Astrocyte (in vitro differentiated cells and primary cell): ENCODE results near the gene ACADSB. TPM values are rescaled to one million over a fixed set of nuclear protein-coding genes. Genes with fewer than 3 reads are reported as not detected.

Experiments
- DNase-seq: peaks from one replicate; pipeline ENCODE4 v3.0.0-alpha.2; 2010; ENCODE audit warnings: low read depth
- FAIRE-seq: peaks from 2 replicates; lab custom pipeline; 2011; peaks lifted over from hg19 to GRCh38; lab: Jason Lieb, UNC
- H2AFZ ChIP-seq: 2 replicates; pipeline ENCODE4 v1.6.0; 2012; ENCODE audit warnings: low read depth, low read length, inconsistent platforms
- H3K27ac ChIP-seq: 2 replicates; pipeline ENCODE4 v1.5.1; 2011; ENCODE audit warnings: low read depth, low read length, inconsistent platforms
- H3K27me3 ChIP-seq: 2 replicates; pipeline ENCODE4 v1.6.0; 2011; ENCODE audit warnings: low read length, inconsistent platforms; ENCODE audit not compliant: insufficient read depth
- H3K36me3 ChIP-seq: 2 replicates; pipeline ENCODE4 v1.5.1; 2011; ENCODE audit warnings: low read length, inconsistent platforms; ENCODE audit not compliant: insufficient read depth
- H3K4me1 ChIP-seq: 2 replicates; pipeline ENCODE4 v1.5.1; 2011; ENCODE audit warnings: low read length, inconsistent platforms; ENCODE audit not compliant: insufficient read depth
- H3K4me2 ChIP-seq: 2 replicates; pipeline ENCODE4 v1.6.0; 2012; ENCODE audit warnings: low read length, inconsistent platforms
- H3K4me3 ChIP-seq: 2 replicates; pipeline ENCODE4 v1.5.1; 2011; ENCODE audit warnings: low read depth, mild to moderate bottlenecking, low read length, inconsistent platforms; ENCODE audit not compliant: insufficient read depth
- H3K79me2 ChIP-seq: 2 replicates; pipeline ENCODE4 v1.6.0; 2012; ENCODE audit warnings: mild to moderate bottlenecking, low read length, inconsistent platforms; ENCODE audit not compliant: insufficient read depth
- H3K9ac ChIP-seq: 2 replicates; pipeline ENCODE4 v1.6.0; 2012; ENCODE audit warnings: mild to moderate bottlenecking, low read length, inconsistent platforms
- H3K9me3 ChIP-seq: 2 replicates; pipeline ENCODE4 v1.5.1; 2012; ENCODE audit warnings: low read depth, mild to moderate bottlenecking, low read length, inconsistent platforms; ENCODE audit not compliant: insufficient read depth
- H4K20me1 ChIP-seq: 2 replicates; pipeline ENCODE4 v1.6.0; 2012; ENCODE audit warnings: low read length, inconsistent platforms; ENCODE audit not compliant: insufficient read depth
- H3K27ac Mint-ChIP-seq: one replicate; pipeline ENCODE4 v1.8.0; 2021; ENCODE audit warnings: mild to moderate bottlenecking, mixed read lengths; ENCODE audit not compliant: unreplicated experiment
- H3K27me3 Mint-ChIP-seq: one replicate; pipeline ENCODE4 v1.8.0; 2021; ENCODE audit warnings: low read depth, mixed read lengths; ENCODE audit not compliant: unreplicated experiment
- H3K36me3 Mint-ChIP-seq: one replicate; pipeline ENCODE4 v1.8.0; 2021; ENCODE audit warnings: low read depth, mixed read lengths; ENCODE audit not compliant: unreplicated experiment
- H3K4me1 Mint-ChIP-seq: one replicate; pipeline ENCODE4 v1.8.0; 2021; ENCODE audit warnings: low read depth, mixed read lengths; ENCODE audit not compliant: unreplicated experiment
- H3K4me3 Mint-ChIP-seq: one replicate; pipeline ENCODE4 v1.8.0; 2021; ENCODE audit warnings: mild to moderate bottlenecking, moderate library complexity, mixed read lengths; ENCODE audit not compliant: unreplicated experiment
- H3K9me3 Mint-ChIP-seq: one replicate; pipeline ENCODE4 v1.8.0; 2021; ENCODE audit warnings: mild to moderate bottlenecking, mixed read lengths; ENCODE audit not compliant: unreplicated experiment
- EZH2 ChIP-seq: IDR thresholded peaks from 2 replicates; pipeline ENCODE4 v1.6.1; 2012; ENCODE audit warnings: mild to moderate bottlenecking, low read length, inconsistent platforms; ENCODE audit not compliant: insufficient read depth
- total RNA-seq: library from RNA; stranded (reverse); gene quantifications from 2 replicates; pipeline ENCODE4 v1.2.1, GENCODE V29; 2021
- TF ChIP-seq, protein P1 (sequence below): IDR thresholded peaks from 2 replicates; pipeline ENCODE4 v1.5.1; 2011; ENCODE audit warnings: low read depth, mild to moderate bottlenecking, inconsistent platforms, low read length, moderate library complexity; ENCODE audit not compliant: insufficient read depth

ACADSB gene
- total RNA-seq, 1 donor from 2014 or later, result 10.0 TPM

DNA sequence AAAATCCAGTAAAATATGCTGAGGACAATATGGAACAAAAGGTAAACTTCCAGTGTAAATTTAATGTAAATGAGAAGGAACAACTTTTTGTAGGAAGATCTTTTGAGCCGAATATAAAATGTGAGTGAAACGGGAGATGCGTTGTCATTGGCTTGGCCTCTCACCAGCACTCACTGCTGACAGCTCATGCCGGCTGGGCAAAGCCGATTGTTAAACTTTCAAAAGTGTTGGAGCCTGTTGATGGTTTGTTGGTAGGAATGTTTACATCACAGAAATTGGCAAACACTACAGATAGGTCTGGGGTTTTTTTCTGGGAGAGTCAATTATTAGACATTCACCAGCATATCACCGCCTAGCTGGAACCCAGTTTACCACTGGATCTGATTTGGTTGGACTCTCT, 22.5 kb upstream of the ACADSB start:
- Mint-ChIP-seq H3K27me3 (no peaks in the 10 kb centered on the region), H3K4me1 (peaks cover 5% of the 10 kb centered on the region), H3K36me3 (peaks cover 2% of the 10 kb centered on the region), H3K27ac (no peak overlapping the region), H3K9me3 (no peaks in the 10 kb centered on the region), H3K4me3 (no peak overlapping the region)
- no peaks in the 10 kb centered on the region for H3K36me3 ChIP-seq
- DNase-seq (no peak), FAIRE-seq (no peak)
- no peaks in the 10 kb centered on the region for H3K9me3 ChIP-seq
- TF ChIP-seq, protein P1, sequence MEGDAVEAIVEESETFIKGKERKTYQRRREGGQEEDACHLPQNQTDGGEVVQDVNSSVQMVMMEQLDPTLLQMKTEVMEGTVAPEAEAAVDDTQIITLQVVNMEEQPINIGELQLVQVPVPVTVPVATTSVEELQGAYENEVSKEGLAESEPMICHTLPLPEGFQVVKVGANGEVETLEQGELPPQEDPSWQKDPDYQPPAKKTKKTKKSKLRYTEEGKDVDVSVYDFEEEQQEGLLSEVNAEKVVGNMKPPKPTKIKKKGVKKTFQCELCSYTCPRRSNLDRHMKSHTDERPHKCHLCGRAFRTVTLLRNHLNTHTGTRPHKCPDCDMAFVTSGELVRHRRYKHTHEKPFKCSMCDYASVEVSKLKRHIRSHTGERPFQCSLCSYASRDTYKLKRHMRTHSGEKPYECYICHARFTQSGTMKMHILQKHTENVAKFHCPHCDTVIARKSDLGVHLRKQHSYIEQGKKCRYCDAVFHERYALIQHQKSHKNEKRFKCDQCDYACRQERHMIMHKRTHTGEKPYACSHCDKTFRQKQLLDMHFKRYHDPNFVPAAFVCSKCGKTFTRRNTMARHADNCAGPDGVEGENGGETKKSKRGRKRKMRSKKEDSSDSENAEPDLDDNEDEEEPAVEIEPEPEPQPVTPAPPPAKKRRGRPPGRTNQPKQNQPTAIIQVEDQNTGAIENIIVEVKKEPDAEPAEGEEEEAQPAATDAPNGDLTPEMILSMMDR, result no peak
- no peak for TF ChIP-seq EZH2
- no peak overlapping the region for H3K4me2 ChIP-seq
- H3K4me1 ChIP-seq, result no peaks in the 10 kb centered on the region
- no peaks in the 10 kb centered on the region for H4K20me1 ChIP-seq
- H3K27ac ChIP-seq, result no peak overlapping the region
- H2AFZ ChIP-seq, result no peak overlapping the region
- peaks cover 3% of the 10 kb centered on the region for H3K79me2 ChIP-seq
- no peak overlapping the region for H3K9ac ChIP-seq
- H3K27me3 ChIP-seq, result no peaks in the 10 kb centered on the region
- H3K4me3 ChIP-seq, result no peak overlapping the region

GRCh38 chr10:122988501-122988900, 20.3 kb upstream of the ACADSB start:
- peaks cover 5% of the 10 kb centered on the region for H3K4me1 Mint-ChIP-seq

GRCh38 chr10:122990278-122990677, 18.5 kb upstream of the ACADSB start:
- H3K9me3 ChIP-seq, result no peaks in the 10 kb centered on the region
- H3K27ac ChIP-seq, result no peak overlapping the region
- H3K27me3 Mint-ChIP-seq, result no peaks in the 10 kb centered on the region
- H2AFZ ChIP-seq, result no peak overlapping the region
- H3K4me2 ChIP-seq, result no peak overlapping the region
- no peaks in the 10 kb centered on the region for H3K27me3 ChIP-seq
- H3K4me3 Mint-ChIP-seq, result no peak overlapping the region
- TF ChIP-seq, protein P1, result no peak
- TF ChIP-seq EZH2, result no peak
- H3K36me3 Mint-ChIP-seq, result peaks cover 6% of the 10 kb centered on the region
- H3K4me3 ChIP-seq, result no peak overlapping the region
- peaks cover 6% of the 10 kb centered on the region for H3K36me3 ChIP-seq
- FAIRE-seq (no peak), DNase-seq (no peak)
- no peaks in the 10 kb centered on the region for H3K4me1 ChIP-seq
- no peaks in the 10 kb centered on the region for H3K79me2 ChIP-seq
- no peak overlapping the region for H3K9ac ChIP-seq
- H4K20me1 ChIP-seq, result no peaks in the 10 kb centered on the region
- H3K4me1 Mint-ChIP-seq, result peaks cover 5% of the 10 kb centered on the region
- H3K27ac Mint-ChIP-seq, result no peak overlapping the region
- no peaks in the 10 kb centered on the region for H3K9me3 Mint-ChIP-seq

More at GRCh38 chr10:122988501-122988900, 20.3 kb upstream of the ACADSB start:
- no peaks in the 10 kb centered on the region for H4K20me1 ChIP-seq
- Mint-ChIP-seq H3K36me3 (peaks cover 2% of the 10 kb centered on the region), H3K4me3 (no peak overlapping the region), H3K27me3 (no peaks in the 10 kb centered on the region), H3K9me3 (no peaks in the 10 kb centered on the region), H3K27ac (peak overlapping the region; percentile 47)
- H3K27ac ChIP-seq, result no peak overlapping the region
- no peaks in the 10 kb centered on the region for H3K79me2 ChIP-seq
- H2AFZ ChIP-seq, result no peak overlapping the region
- FAIRE-seq (no peak), DNase-seq (no peak)
- peaks cover 3% of the 10 kb centered on the region for H3K36me3 ChIP-seq
- H3K4me2 ChIP-seq, result no peak overlapping the region
- H3K4me1 ChIP-seq, result no peaks in the 10 kb centered on the region
- H3K27me3 ChIP-seq, result no peaks in the 10 kb centered on the region
- no peak overlapping the region for H3K9ac ChIP-seq
- TF ChIP-seq, protein P1, result no peak
- no peak for TF ChIP-seq EZH2
- H3K4me3 ChIP-seq, result no peak overlapping the region
- H3K9me3 ChIP-seq, result no peaks in the 10 kb centered on the region
